ENCODE data around the gene NOP14.
"Not testable (repeated sequence)": the region's sequence is repeated elsewhere in the genome, so short reads cannot be mapped to it uniquely, and the experiment has no call there.

The NOP14 gene

DNA sequence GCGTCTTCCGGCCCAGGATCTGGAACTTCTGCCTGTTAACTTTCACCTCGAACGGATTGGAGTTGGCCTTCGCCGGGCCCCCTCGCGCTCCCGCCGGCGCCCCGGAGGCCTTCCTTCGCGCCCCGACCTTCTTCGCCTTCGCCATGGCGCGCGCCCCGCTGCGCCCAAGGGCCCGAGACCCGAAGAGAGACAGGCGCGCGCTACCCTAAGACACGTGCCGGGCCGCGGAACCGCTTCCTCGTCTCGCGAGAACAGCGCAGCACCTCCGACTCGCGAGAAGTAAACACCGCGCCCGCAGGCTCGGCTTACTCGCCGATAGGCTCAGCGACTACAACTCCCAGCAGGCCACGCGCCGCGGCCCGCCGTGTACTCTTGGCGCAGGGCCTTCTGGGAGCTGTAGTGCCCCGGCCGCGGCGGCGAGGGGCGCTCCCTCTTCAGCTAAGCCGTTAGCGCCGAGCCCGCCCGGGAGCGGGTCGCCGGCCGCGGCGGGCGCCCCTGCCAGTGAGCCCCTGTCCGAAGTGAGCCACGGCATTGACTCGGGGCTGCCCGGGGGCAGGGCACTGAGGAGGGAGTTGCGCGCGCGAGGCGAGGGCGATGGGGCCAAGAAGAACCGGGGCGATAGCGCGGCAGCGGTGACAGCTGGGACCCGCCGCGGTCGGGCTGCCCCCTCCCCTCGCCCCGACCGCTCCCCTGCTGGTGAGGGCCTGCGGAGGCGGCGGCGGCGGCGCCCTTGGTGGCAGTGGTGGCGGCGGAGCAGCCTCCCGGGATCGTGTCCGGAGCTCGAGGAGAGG is at the start of gene NOP14, which contains the start of gene GRK4:
TSS of gene NOP14 (minus strand) at position 232 of the 791 bp plus-strand sequence. CDS start at position 145, 87 bp downstream.
TSS of gene GRK4 (plus strand) at position 397 of the 791 bp plus-strand sequence. CDS start 500 bp downstream, outside the sequence.
- in situ Hi-C loops (cut with HindIII; ENCODE audit: low pct_unique_long_range_greater_than_20kb, low sequenced_read_pairs) = no loop called here
- DNase-seq (ENCODE audit: low read depth in 1 of 2, low spot score in 1 of 2) = peak; percentile 96 to 98

DNA sequence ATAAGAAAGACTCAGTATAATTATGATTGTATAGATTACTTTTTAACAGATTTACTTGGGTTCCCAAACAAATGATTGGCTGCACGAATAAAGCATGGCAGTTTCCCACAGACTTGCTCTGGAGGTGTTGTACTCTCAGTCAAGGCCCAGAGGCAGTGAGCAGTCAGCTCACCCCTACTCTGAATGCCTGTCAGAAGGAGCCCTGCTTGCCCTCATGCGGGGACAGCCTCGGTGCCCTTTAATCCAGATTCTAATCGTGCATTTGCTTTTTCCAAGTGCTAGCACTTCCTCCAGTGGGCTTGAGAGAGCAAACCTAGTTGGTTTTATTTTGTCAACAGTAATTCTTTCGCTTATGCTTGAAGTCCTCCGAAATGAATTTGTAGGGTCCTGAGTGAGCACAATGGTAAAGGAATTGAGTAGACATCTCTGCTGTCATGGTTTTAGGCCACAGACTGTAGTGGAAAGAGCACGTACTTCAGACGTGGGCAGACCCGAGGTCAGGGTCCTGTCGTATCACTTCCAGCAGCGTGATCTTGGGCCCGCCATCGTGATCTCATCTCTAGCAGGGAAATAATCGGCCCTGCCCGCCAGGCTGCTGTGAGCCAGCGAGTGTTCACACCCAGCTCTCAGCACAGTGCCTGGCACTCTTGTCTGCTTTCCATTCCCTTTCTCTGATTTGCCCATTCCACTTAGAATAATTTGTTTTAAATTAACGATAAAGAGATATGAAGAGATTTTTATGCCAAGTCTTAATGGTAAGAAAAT is 48.4 kb upstream of the NOP14 start:
- no peak for TF ChIP-seq JUND (IDR thresholded peaks at IDR 0.05; ENCODE audit: low read depth)
- DNase-seq (ENCODE audit: low read depth in 1 of 2, low spot score in 1 of 2) = no peak
- in situ Hi-C loops (cut with HindIII; ENCODE audit: low pct_unique_long_range_greater_than_20kb, low sequenced_read_pairs) = no loop called here

More for the DNA sequence above, at the start of gene NOP14, which contains the start of gene GRK4:
- TF ChIP-seq JUND (IDR thresholded peaks at IDR 0.05; ENCODE audit: low read depth) = no peak

DNA sequence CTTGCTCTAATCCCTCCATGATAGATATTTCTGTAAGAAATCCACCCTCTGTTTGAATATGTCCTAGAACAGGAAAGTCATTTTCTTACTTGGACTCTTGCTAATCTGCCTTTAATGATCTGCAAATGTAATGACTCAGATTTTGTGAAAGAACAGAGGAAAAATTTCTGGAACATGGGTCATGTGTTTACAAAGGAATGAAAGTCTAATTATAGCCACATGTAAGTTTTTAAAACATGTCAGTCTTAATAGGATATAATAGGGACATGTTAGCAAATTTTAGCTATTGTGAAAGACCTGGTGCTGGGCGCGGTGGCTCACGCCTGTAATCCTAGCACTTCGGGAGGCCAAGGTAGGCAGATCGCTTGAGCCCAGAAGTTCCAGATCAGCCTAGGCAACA is 47.8 kb upstream of the NOP14 start:
- TF ChIP-seq JUND (IDR thresholded peaks at IDR 0.05; ENCODE audit: low read depth) = no peak
- no peak for DNase-seq (ENCODE audit: low read depth in 1 of 2, low spot score in 1 of 2)
- in situ Hi-C loops (cut with HindIII; ENCODE audit: low pct_unique_long_range_greater_than_20kb, low sequenced_read_pairs) = no loop called here

DNA sequence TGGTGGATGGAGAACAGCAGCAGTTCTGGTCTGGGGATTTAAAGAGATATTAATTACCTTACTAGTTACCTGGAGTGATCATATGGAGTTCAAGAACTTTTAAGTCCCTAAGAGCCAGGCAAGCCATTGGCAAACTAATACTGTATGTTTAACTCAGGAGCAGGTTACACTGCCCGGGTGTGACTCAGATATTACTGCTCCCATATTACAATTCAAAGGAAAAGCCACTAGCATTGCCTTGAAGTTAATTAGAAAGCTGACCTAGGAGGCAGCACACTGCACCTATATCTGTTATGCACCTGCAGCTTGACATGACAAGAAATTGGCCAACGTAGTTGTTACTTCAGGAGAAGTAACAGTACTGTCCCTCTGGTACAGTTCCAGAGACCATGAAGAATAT is 47.4 kb upstream of the NOP14 start:
- TF ChIP-seq JUND (IDR thresholded peaks at IDR 0.05; ENCODE audit: low read depth) = no peak
- in situ Hi-C loops (cut with HindIII; ENCODE audit: low pct_unique_long_range_greater_than_20kb, low sequenced_read_pairs) = no loop called here
- DNase-seq (ENCODE audit: low read depth in 1 of 2, low spot score in 1 of 2) = no peak

DNA sequence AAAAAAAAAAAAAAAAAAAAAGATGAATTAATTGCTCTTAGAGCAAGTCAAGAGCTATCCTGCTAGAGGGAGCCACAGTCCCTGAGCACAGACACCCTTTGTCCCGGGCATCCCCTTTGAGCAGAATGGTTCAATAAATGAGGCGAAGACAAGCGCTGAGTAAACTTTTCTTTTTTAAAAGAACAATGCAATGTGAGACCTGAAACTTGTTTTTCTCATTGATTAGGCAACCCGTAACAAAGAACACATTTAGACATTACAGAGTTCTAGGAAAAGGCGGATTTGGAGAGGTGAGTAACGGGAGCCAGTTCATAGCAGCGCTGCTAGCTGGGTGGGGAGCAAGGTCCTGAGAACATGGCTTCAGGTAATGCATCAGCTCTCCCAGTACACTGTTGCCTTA is 46.2 kb upstream of the NOP14 start:
- TF ChIP-seq JUND (IDR thresholded peaks at IDR 0.05; ENCODE audit: low read depth) = no peak
- in situ Hi-C loops (cut with HindIII; ENCODE audit: low pct_unique_long_range_greater_than_20kb, low sequenced_read_pairs) = no loop called here
- peak in 1 of 2 experiments; percentile 15 for DNase-seq (ENCODE audit: low read depth in 1 of 2, low spot score in 1 of 2)

DNA sequence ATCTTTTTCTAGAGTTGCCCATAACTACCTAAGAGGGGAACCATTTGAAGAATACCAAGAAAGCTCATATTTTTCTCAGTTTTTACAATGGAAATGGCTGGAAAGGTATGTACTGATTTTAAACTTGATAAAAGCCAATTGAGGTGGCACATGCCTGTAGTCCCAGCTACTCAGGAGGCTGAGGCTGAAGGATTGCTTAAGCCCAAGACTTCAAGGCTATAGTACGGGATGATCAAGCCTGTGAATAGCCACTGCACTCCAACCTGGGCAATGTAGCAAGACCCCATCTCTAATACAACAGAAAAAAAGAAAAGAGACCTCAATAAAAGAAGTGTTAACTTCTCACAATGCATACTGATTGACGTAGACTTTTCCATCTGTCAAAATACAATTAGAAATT is 44.5 kb upstream of the NOP14 start:
- no peak for DNase-seq (ENCODE audit: low read depth in 1 of 2, low spot score in 1 of 2)
- in situ Hi-C loops (cut with HindIII; ENCODE audit: low pct_unique_long_range_greater_than_20kb, low sequenced_read_pairs) = no loop called here

DNA sequence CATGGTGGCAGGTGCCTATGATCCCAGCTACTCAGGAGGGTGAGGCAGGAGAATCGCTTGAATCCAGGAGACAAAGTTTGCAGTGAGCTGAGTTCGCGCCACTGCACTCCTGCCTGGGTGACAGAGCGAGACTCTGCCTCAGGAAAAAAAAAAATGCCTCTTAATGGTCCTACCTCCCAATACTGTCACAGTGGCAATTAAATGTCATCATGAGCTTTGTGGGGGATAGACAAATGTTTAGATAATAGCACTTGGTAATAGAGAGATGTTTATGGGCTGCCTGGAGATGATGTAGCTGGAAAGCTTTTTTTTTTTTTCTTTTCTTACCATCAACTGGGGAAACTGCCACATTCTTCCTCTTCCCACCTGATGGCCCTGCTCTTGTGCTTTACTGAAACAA is 33.2 kb upstream of the NOP14 start:
- DNase-seq (ENCODE audit: low read depth in 1 of 2, low spot score in 1 of 2) = no peak
- TF ChIP-seq JUND (IDR thresholded peaks at IDR 0.05; ENCODE audit: low read depth) = no peak
- in situ Hi-C loops (cut with HindIII; ENCODE audit: low pct_unique_long_range_greater_than_20kb, low sequenced_read_pairs) = no loop called here

More for the DNA sequence above, 44.5 kb upstream of the NOP14 start:
- no peak for TF ChIP-seq JUND (IDR thresholded peaks at IDR 0.05; ENCODE audit: low read depth)

DNA sequence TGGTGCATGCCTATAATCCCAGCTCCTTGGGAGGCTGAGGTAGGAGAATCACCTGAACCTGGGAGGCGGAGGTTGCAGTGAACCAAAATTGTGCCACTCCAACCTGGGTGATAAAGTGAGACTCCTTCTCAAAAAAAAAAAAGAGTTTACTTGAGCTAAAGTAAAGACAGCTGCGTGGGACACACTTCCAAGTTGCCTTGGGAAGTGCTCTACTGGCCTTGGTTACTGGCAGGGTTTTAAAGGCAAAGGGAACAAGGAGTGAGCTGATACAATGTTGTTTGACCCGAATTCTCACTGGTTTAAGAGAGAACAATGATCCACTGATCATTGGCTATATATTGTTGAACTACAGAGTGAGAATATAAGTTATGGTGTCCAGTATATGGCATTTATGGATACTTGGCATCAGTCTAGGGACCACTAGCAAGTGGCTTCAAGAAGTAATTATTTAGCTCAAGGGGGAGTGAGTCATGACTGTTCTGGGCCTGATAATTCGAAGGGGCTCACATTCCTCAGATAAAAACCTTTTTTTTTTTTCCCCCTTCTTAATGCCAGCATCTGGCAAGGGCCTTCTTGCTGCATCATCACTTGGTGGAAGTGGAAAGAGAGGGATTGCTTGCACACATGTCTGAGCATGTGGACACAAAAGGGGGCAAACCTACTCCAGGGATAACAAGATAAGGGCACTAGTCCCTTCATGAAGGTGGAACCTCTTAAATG is 32.5 kb upstream of the NOP14 start:
- no peak for TF ChIP-seq JUND (IDR thresholded peaks at IDR 0.05; ENCODE audit: low read depth)
- no peak for DNase-seq (ENCODE audit: low read depth in 1 of 2, low spot score in 1 of 2)
- in situ Hi-C loops (cut with HindIII; ENCODE audit: low pct_unique_long_range_greater_than_20kb, low sequenced_read_pairs) = no loop called here

DNA sequence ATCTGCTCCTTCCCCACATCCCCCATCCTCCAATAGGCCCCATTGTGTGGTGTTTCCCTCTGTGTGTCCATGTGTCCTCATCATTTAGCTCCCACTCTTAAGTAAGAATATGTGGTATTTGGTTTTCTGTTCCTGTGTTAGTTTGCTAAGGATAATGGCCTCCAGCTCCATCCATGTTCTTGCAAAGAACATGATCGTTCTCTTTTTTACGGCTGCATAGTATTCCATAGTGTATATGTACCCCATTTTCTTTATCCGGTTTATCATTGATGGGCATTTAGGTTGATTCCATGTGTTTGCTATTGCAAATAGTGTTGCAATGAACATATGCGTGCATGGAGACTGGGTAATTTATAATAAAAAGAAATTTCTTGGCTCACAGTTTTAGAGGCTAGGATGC is 31.7 kb upstream of the NOP14 start:
- no peak for DNase-seq (ENCODE audit: low read depth in 1 of 2, low spot score in 1 of 2)
- in situ Hi-C loops (cut with HindIII; ENCODE audit: low pct_unique_long_range_greater_than_20kb, low sequenced_read_pairs) = no loop called here
- TF ChIP-seq JUND (IDR thresholded peaks at IDR 0.05; ENCODE audit: low read depth) = no peak

DNA sequence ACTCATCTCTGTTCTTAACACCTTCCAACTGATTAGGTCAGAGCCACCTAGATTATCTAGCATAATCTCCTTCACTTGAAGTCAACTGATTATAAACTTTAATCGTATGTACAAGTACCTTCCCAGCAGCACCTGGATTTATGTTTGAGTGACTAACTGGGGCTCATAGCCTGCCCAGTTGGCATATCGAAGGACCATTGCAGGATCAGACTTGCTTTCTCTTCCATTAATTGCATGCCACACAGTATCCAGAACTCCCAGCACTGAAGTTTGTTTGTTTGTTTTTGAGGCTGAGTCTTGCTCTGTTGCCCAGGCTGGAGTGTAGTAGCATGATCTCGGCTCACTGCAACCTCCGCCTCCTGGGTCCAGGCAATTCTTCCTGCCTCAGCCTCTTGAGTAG is 28.0 kb upstream of the NOP14 start:
- in situ Hi-C loops (cut with HindIII; ENCODE audit: low pct_unique_long_range_greater_than_20kb, low sequenced_read_pairs) = no loop called here
- TF ChIP-seq JUND (IDR thresholded peaks at IDR 0.05; ENCODE audit: low read depth) = no peak
- DNase-seq (ENCODE audit: low read depth in 1 of 2, low spot score in 1 of 2) = no peak

DNA sequence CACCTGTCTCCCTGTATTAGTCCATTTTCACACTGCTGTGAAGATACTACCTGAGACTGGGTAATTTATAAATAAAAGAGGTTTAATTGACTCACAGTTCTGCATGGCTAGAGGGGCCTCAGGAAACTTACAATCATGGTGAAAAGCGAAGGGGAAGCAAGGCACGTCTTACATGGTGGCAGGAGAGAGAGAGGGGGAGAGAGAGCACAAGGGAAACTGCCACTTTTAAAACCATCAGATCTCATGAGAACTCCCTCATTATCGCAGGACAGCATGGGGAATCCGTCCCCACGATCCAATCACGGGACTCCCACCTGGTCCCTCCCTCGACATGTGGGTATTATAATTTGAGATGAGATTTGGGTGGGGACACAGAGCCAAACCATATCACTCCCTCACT is 20.5 kb upstream of the NOP14 start:
- in situ Hi-C loops (cut with HindIII; ENCODE audit: low pct_unique_long_range_greater_than_20kb, low sequenced_read_pairs) = not testable (repeated sequence)

DNA sequence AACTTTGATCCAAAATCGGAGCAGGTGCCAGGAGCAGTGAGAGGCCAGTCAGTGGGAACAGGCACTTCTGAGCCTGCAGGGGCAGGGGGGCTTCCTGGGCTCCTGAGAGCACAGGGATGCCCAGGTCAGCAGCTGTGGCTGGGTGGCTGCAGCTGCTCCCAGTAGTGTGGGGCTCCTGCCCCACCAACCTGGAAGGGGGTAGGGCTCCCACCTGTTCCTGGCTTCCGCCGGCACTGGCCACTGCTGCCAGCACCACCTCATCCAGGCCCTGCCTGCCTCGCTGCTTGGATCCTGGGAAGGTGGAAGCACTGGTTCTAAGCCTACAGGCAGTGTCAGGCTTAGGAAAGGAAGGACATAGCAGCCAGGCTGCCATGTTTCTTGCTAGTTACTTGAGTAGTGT is 18.8 kb upstream of the NOP14 start:
- no peak for DNase-seq (ENCODE audit: low read depth in 1 of 2, low spot score in 1 of 2)
- no peak for TF ChIP-seq JUND (IDR thresholded peaks at IDR 0.05; ENCODE audit: low read depth)
- in situ Hi-C loops (cut with HindIII; ENCODE audit: low pct_unique_long_range_greater_than_20kb, low sequenced_read_pairs) = no loop called here

More for the DNA sequence above, 20.5 kb upstream of the NOP14 start:
- not testable (repeated sequence) for DNase-seq (ENCODE audit: low read depth in 1 of 2, low spot score in 1 of 2)

All from T47D (cell line).